Umbilical cord (tissue), 2 donors: Measurements from ENCODE around the gene OSBPL3. TPM values are rescaled to one million over a fixed set of nuclear protein-coding genes. Genes with fewer than 3 reads are reported as not detected.
"Not testable (repeated sequence)": the region's sequence is repeated elsewhere in the genome, so short reads cannot be mapped to it uniquely, and the experiment has no call there.

Experiments
- DNase-seq: peaks from one replicate; pipeline ENCODE4 v3.0.0-alpha.2; 2015; ENCODE audit warnings: low spot score
- total RNA-seq: library from RNA; depleted of rRNA; stranded (reverse); fragments of >200 nt; gene quantifications from one replicate; pipeline ENCODE4 v1.2.3, GENCODE V29; 2014; ENCODE audit warnings: low replicate concordance; ENCODE audit not compliant: insufficient read depth

The OSBPL3 gene
- total RNA-seq, 1 donor from 2014 or later = 24.6 TPM

- no peak for DNase-seq
These were observed 179.9 kb downstream of the OSBPL3 start for GRCh38 chr7:24800073-24800472.

- no peak for DNase-seq
These were observed 180.5 kb downstream of the OSBPL3 start for GRCh38 chr7:24799506-24799905.

- no peak for DNase-seq
These were observed 181.7 kb downstream of the OSBPL3 start for GRCh38 chr7:24798261-24798660.

- DNase-seq = no peak
These were observed 182.7 kb downstream of the OSBPL3 start for GRCh38 chr7:24797270-24797669.

GRCh38 chr7:24795407-24795767 is 184.6 kb downstream of the OSBPL3 start:
- DNase-seq = no peak

GRCh38 chr7:24794751-24795406 is 185.1 kb downstream of the OSBPL3 start:
- DNase-seq = not testable (repeated sequence)

GRCh38 chr7:24793982-24794648 is 185.9 kb downstream of the OSBPL3 start:
- DNase-seq = no peak

- no peak for DNase-seq
These were observed 190.9 kb downstream of the OSBPL3 start for GRCh38 chr7:24788961-24789576.

GRCh38 chr7:24788075-24788474 is 191.9 kb downstream of the OSBPL3 start:
- no peak for DNase-seq

- no peak for DNase-seq
These were observed 193.0 kb downstream of the OSBPL3 start for GRCh38 chr7:24786941-24787340.

GRCh38 chr7:24786306-24786705 is 193.7 kb downstream of the OSBPL3 start:
- no peak for DNase-seq

- DNase-seq = no peak
These were observed 195.7 kb downstream of the OSBPL3 start for GRCh38 chr7:24784277-24784676.

GRCh38 chr7:24783698-24784097 is 196.3 kb downstream of the OSBPL3 start:
- no peak for DNase-seq

- peak; percentile 20 for DNase-seq
These were observed 198.9 kb downstream of the OSBPL3 start for GRCh38 chr7:24781106-24781505.

GRCh38 chr7:24779283-24779655 is 200.7 kb downstream of the OSBPL3 start:
- DNase-seq = no peak

GRCh38 chr7:24778543-24779282 is 201.3 kb downstream of the OSBPL3 start:
- peak; percentile 72 for DNase-seq

GRCh38 chr7:24777806-24778205 is 202.2 kb downstream of the OSBPL3 start:
- DNase-seq = no peak

- DNase-seq = no peak
These were observed 206.3 kb downstream of the OSBPL3 start for GRCh38 chr7:24773646-24774045.

- DNase-seq = no peak
These were observed 210.1 kb downstream of the OSBPL3 start for GRCh38 chr7:24769851-24770250.

- DNase-seq = no peak
These were observed 210.8 kb downstream of the OSBPL3 start for GRCh38 chr7:24769014-24769830.

GRCh38 chr7:24767878-24768569 is 212.0 kb downstream of the OSBPL3 start:
- DNase-seq = no peak
